Dendritic cell treated with granulocyte-macrophage colony-stimulating factor and Interleukin-4, amounts not matched to agents 40 ng/mL and 50 ng/mL, for 4 days (primary cell): Measurements from ENCODE around the gene SLC8A2.
A peak's percentile ranks its signal among the peaks of the same experiment; 100 is the strongest.

Experiments used
- H3K27ac Mint-ChIP-seq: one replicate; pipeline ENCODE4 v1.8.0; 2022; ENCODE audit warnings: mild to moderate bottlenecking, mixed read lengths
- H3K27me3 Mint-ChIP-seq: one replicate; pipeline ENCODE4 v1.8.0; 2022; ENCODE audit warnings: mild to moderate bottlenecking, mixed read lengths
- H3K36me3 Mint-ChIP-seq: one replicate; pipeline ENCODE4 v1.8.0; 2022; ENCODE audit warnings: low read depth, mixed read lengths
- H3K4me1 Mint-ChIP-seq: one replicate; pipeline ENCODE4 v1.8.0; 2022; ENCODE audit warnings: low read depth, mixed read lengths
- H3K4me3 Mint-ChIP-seq: one replicate; pipeline ENCODE4 v1.8.0; 2022; ENCODE audit warnings: mild to moderate bottlenecking, moderate library complexity, mixed read lengths
- H3K9me3 Mint-ChIP-seq: one replicate; pipeline ENCODE4 v1.8.0; 2022; ENCODE audit warnings: mixed read lengths
- intact Hi-C: fragments of 100-400 bp; cut with micrococcal nuclease; formaldehyde crosslinking; loops from one replicate; pipeline ENCODE4 v1.15.0; 2022

The SLC8A2 gene

DNA sequence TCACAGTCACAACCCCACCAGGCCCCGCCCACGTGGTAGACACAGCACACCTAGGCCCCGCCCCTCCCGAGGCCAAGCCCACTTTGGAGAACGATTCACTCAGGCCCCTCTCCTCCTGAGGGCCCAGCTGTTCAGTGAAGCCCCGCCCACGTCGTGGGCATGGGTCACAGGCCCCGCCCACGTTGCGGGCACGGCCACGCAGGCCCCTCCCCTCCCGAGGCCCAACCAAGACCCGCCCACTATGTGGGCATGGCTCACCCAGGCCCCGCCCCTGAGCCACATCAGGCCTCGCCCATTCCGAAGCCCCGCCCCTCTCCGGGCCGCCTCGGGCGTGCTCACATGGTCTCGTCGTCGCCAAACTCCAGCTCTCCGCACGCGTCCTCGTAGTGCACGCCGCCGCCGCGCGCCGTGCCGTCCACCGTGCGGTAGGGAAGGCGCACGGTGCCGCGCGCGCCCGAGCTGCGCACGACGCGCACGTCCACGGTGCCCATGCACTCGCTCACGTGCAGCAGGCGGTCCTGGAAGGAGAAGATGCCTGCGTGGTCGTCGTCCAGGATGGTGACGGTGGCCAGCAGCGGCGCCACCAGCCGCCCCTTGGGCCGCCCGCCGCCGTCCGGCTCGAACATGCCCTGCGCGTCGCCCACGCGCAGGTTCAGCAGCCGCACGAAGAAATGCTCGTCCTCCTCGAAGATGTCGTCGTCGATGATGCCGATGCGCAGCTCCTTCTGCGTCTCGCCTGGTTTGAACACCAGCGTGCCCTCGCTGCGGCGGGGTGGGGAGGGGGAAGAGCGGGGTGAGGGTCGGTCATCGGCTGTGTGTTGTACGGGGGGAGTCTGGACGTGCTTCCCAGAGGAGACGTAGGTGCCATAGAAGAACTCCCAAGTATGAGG lies 24.0 kb downstream of the SLC8A2 start:
- Mint-ChIP-seq H3K4me3 (peak overlapping the region; percentile 55), H3K36me3 (no peaks in the 10 kb centered on the region), H3K9me3 (peaks cover 9% of the 10 kb centered on the region), H3K27ac (no peak overlapping the region), H3K4me1 (peaks cover 44% of the 10 kb centered on the region), H3K27me3 (peaks cover 80% of the 10 kb centered on the region)
- intact Hi-C loops: no loop called here

DNA sequence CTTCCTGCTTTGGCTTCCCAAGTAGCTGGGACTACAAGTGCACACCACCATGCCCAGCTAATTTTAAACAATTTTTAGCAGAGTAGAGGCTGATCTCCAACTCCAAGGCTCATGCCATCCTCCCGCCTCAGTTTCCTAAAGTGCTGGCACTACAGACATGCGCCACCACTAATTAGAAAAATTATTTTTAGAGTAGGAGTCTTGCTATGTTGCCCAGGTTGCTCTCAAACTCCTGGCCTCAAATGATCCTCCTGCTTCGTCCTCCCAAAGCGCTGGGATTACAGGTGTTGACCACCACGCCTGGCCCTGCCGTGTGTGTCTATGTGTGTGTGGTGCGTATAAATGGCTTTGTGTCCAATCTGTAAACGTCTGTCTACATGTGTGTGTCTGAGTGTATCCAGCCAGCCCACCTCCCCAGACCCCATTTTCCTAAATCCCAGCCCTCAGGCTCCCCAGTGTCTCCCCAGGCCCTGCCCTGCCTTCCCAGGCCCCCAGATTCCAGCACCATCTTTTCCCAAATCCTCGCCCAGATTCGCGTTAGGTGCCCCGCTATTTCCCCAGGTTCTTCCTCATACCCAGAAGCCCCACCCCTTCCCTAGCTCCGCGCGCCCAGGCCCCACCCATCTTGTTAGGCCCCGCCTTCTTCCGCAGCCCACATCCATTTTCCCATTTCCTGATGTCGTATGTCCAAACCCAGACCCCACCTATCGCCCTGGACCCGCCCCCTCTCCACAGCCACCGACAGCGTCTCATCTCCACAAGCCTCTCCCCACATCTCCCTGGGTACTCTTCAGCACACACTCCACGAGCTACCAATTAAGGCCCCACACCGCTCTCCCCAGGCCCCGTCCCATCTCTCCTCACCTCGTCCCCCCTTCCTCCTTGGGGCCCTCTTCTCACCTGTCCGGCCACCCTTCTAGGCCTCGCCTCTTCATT lies 24.9 kb downstream of the SLC8A2 start:
- Mint-ChIP-seq H3K36me3 (no peaks in the 10 kb centered on the region), H3K4me1 (peaks cover 44% of the 10 kb centered on the region), H3K4me3 (peak overlapping the region; percentile 55), H3K9me3 (peaks cover 9% of the 10 kb centered on the region), H3K27ac (no peak overlapping the region), H3K27me3 (peaks cover 85% of the 10 kb centered on the region)
- intact Hi-C loops: no loop called here

DNA sequence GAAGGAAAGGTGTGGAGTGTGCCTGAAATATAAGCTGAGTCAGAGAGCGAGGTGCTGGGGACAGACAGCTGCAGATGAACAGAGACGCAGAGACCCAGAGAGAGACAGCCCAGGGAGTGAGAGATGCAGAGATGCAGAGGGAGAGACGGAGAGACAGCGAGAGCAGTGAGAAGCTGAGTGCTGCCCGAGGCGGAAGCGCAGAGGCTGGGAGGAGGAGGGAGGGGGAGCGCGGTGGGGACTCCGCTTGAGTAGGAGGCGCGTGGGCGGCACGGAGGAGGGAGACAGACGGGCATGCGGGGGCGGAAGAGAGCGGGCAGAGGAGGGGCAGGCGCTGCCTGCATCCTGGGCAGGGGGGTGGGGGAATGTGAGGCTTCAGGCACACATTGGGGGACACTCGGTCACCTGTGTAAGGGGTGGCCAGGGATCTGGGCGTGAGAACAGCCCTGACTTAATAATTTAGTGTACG lies 25.7 kb downstream of the SLC8A2 start:
- no peak overlapping the region for H3K27ac Mint-ChIP-seq
- H3K4me3 Mint-ChIP-seq: no peak overlapping the region
- H3K36me3 Mint-ChIP-seq: no peaks in the 10 kb centered on the region
- H3K27me3 Mint-ChIP-seq: peaks cover 84% of the 10 kb centered on the region
- peaks cover 9% of the 10 kb centered on the region for H3K9me3 Mint-ChIP-seq
- peaks cover 44% of the 10 kb centered on the region for H3K4me1 Mint-ChIP-seq
- intact Hi-C loops: no loop called here

DNA sequence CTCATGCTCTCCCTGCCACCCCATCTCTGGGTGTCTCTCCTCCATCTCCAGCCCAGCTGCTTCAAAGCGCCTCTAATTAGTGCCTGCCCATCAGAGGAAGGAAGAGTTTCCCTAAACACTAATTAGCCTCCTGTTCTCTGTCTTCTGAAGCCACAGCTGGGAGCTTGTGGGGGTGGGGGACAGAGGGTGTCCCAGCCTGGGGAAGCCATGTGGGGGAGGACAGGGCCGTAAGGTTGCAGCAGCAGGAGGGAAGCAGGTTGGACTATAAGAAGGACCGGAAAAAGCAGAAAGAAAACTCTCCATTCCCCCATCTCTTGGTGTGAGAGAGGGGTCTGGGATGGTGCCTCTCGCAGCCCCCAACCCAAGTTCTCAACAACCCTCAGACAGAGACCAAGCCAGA lies 26.2 kb downstream of the SLC8A2 start:
- H3K36me3 Mint-ChIP-seq: no peaks in the 10 kb centered on the region
- H3K27me3 Mint-ChIP-seq: peaks cover 83% of the 10 kb centered on the region
- peaks cover 9% of the 10 kb centered on the region for H3K9me3 Mint-ChIP-seq

DNA sequence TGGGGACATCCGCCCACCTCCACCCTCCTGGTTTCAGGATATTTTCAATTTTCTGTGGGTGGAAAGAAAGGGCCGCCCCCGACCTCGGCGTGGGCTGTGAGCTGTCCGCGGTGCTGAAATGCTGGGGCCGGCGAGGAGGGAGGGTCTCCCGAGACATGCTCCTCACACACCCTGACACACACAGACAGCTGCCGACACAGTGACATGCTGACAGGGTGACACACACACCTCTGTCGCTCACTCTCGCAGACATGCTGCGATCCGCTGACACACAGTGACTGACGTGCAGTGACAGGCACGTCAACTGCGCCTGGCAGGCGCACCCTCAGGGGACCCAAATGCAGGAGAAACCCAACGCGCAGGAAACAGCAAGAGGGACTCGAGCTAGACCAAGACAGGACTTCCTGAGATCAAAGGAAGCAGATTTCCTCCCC lies 27.3 kb downstream of the SLC8A2 start:
- Mint-ChIP-seq H3K27me3 (peaks cover 78% of the 10 kb centered on the region), H3K4me3 (no peak overlapping the region), H3K4me1 (peaks cover 44% of the 10 kb centered on the region), H3K27ac (no peak overlapping the region), H3K36me3 (no peaks in the 10 kb centered on the region), H3K9me3 (peaks cover 9% of the 10 kb centered on the region)
- intact Hi-C loops: no loop called here

More for the DNA sequence above, 26.2 kb downstream of the SLC8A2 start:
- intact Hi-C loops: no loop called here
- H3K27ac Mint-ChIP-seq: no peak overlapping the region
- H3K4me1 Mint-ChIP-seq: peaks cover 44% of the 10 kb centered on the region
- H3K4me3 Mint-ChIP-seq: no peak overlapping the region

DNA sequence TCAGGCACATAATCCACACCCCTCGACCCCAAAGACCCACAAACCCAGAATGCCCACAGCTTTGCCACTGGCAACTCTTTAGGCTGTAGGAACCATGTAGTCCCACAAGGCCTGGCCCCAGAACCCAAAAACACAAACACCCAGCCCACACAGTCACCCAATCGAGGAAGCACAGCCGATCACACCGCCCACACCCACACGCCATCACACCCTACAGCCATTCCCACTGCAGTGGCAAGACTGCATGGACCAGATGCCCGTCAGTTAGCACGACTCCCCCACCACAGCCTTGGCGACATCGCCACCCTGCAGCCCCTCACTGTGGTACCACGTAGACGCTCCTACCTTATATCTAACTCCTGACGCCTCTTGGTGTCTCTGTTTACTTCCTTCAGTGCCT lies 28.4 kb downstream of the SLC8A2 start:
- Mint-ChIP-seq H3K4me3 (no peak overlapping the region), H3K36me3 (no peaks in the 10 kb centered on the region), H3K4me1 (peaks cover 44% of the 10 kb centered on the region), H3K27ac (no peak overlapping the region), H3K9me3 (peaks cover 9% of the 10 kb centered on the region), H3K27me3 (peaks cover 74% of the 10 kb centered on the region)
- intact Hi-C loops: no loop called here

DNA sequence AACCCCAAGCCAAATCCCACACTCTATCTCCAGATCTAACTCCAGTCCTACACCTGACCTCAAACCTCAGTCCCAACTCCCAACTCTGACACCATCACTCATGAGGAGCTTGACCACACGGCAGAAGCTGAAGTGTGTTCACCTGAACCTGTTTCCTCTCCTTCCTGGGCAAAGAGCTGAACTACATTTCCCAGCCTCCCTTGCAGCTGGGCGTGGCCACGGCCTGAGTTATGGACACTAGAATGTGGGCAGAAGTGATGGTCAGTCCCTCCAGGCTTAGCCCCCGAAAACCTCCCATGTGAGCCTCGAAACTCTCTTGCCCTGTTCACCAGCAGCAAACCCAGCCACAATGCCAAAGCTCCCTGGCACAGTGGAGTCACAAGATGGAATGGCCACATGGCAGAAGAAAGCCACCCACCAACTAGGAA lies 32.9 kb downstream of the SLC8A2 start:
- intact Hi-C loops: loop anchor here (5.0 to 10.0 kb wide), 2 partner anchors 46 to 78 kb away; partner anchors contain the start of genes KPTN and NAPA
- H3K9me3 Mint-ChIP-seq: no peaks in the 10 kb centered on the region
- peaks cover 64% of the 10 kb centered on the region for H3K27me3 Mint-ChIP-seq
- H3K4me3 Mint-ChIP-seq: no peak overlapping the region
- H3K36me3 Mint-ChIP-seq: no peaks in the 10 kb centered on the region
- peaks cover 15% of the 10 kb centered on the region for H3K4me1 Mint-ChIP-seq
- H3K27ac Mint-ChIP-seq: no peak overlapping the region

DNA sequence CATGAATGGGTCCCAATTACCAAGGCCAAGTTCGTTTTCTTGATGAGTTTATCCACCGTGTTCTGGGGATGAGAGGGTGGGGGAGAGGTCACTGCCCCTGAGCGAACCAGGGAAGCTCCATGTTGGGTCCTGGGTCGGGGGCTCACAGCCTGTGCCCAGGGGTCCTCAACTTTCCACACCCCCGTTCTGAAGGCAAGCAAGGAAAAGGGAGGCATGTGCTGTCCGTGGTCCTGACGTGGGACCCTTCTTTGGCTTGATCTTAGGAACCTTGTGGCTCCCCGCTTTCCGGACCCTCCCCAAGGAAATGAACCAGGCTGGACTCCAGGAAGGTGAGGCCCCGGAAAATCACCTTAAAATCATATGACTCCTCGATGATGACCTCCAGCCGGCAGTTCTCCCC lies 34.2 kb downstream of the SLC8A2 start:
- intact Hi-C loops: loop anchor here (5.0 to 10.0 kb wide), 2 partner anchors 47 to 80 kb away; partner anchors contain the start of genes KPTN and NAPA
- H3K36me3 Mint-ChIP-seq: no peaks in the 10 kb centered on the region
- no peaks in the 10 kb centered on the region for H3K9me3 Mint-ChIP-seq
- peaks cover 6% of the 10 kb centered on the region for H3K4me1 Mint-ChIP-seq
- H3K27ac Mint-ChIP-seq: no peak overlapping the region
- H3K4me3 Mint-ChIP-seq: no peak overlapping the region
- peaks cover 52% of the 10 kb centered on the region for H3K27me3 Mint-ChIP-seq

DNA sequence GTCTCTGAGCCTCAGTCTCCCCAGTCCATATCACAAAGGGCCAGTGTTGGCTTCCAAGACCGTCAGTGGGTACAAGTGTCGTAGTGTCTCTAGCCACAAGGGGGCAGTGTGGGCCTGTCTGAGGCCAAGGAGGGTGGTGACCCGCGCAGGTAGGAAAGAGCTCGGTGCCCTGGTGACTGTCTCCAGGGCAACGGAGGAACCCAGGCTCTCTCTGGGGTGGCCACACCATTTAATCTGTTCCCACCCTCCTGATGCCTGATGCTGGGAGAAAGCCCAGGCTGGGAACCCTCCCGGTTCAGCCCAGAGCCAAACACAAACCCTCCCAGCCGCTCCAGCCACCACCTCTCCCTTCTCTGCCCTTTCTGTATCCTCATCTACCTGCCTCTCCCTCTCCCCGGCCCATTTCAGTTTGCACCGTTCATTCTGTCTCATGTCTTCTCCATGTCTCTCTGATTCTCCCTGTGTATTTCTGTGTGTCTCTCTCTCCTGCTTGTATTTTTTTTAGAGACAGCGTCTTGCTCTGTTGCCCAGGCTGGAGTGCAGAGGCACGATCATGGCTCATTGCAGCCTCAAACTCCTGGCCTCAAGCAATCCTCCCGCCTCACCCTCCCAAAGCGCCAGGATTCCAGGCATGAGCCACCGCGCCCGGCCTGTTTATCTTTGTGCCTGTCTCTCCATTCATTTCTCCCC lies 34.8 kb downstream of the SLC8A2 start:
- Mint-ChIP-seq H3K9me3 (no peaks in the 10 kb centered on the region), H3K27ac (no peak overlapping the region), H3K27me3 (peaks cover 47% of the 10 kb centered on the region), H3K36me3 (no peaks in the 10 kb centered on the region), H3K4me1 (peaks cover 11% of the 10 kb centered on the region), H3K4me3 (no peak overlapping the region)
- intact Hi-C loops: loop anchor here (1.0 to 10.0 kb wide), 4 partner anchors 48 to 270 kb away; partner anchors contain the start of genes KPTN and NAPA

DNA sequence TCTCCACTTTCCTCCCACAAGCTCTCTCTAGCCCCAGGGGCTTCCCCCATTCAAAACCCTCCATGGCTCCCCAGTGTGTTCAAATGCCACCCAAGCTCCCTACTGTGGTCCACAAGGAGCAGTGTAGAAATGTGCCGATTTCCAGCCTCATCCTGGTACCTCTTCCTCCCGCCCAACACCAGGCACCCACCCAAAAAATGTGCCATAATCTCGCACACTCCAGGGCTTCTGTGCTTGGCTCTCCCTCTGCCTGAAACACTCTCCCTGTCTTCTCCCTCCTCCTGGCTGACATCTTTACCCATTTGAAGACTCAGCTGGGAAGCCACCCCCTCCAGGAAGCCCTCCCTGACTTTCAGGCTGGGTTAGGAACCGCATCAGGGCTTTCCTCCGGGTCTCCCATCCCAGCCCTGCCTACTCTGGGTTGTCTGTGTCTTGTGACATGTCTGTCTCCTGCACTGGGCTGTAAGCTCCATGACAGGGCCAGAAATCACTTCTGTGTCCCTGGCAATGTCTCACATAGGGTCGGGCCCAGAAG lies 35.7 kb downstream of the SLC8A2 start:
- Mint-ChIP-seq H3K36me3 (no peaks in the 10 kb centered on the region), H3K27ac (no peak overlapping the region), H3K27me3 (peaks cover 43% of the 10 kb centered on the region), H3K9me3 (no peaks in the 10 kb centered on the region), H3K4me3 (no peak overlapping the region), H3K4me1 (peaks cover 12% of the 10 kb centered on the region)
- intact Hi-C loops: loop anchor here (1.0 to 10.0 kb wide), 4 partner anchors 49 to 271 kb away; partner anchors contain the start of genes KPTN and NAPA

DNA sequence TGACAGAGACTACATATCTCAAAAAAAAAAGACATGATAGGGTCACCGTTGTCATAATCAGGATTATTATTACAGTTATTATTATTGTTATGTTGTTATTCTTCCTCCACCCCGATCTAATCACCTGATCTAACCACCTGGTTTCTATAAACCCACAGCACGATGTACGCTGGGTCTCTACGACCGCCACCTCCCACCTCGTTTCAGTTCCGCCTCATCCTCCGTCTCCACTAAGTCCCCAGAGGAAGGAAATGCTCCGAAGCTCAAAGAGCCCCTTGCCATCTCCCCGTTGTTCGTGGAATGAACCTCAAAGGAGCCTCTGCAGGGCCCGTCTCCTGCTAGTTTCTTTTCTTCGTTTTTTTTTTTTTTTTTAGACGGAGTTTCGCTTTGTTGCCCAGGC lies 36.5 kb downstream of the SLC8A2 start:
- no peak overlapping the region for H3K4me3 Mint-ChIP-seq
- H3K9me3 Mint-ChIP-seq: no peaks in the 10 kb centered on the region
- H3K36me3 Mint-ChIP-seq: no peaks in the 10 kb centered on the region
- no peak overlapping the region for H3K27ac Mint-ChIP-seq
- H3K27me3 Mint-ChIP-seq: peaks cover 41% of the 10 kb centered on the region
- peaks cover 17% of the 10 kb centered on the region for H3K4me1 Mint-ChIP-seq
- intact Hi-C loops: loop anchor here (5.0 to 10.0 kb wide), 2 partner anchors 50 to 82 kb away; partner anchors contain the start of genes KPTN and NAPA

DNA sequence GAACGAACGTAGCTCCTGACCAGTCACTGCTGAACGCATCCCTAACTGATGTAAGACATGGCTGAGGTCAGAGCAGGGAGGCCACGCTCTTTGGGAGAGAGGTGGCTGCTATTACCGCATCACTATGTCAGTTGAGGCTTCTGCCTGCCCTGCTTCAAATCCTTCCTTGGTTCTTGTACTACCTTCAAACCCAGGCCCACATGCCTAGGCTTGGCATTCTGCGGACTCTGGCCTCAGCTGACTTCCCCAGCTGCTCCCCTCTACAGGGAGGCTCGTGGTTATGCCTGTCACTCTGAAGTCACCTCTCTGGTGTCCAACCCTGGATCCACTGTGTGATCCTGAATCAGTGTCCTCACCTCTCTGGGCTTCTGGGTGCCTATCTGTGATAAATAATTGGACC lies 37.6 kb downstream of the SLC8A2 start:
- intact Hi-C loops: loop anchor here (10.0 kb wide), 1 partner anchor 51 kb away; the partner anchor contains the start of gene KPTN
- H3K9me3 Mint-ChIP-seq: no peaks in the 10 kb centered on the region
- no peak overlapping the region for H3K27ac Mint-ChIP-seq
- no peaks in the 10 kb centered on the region for H3K36me3 Mint-ChIP-seq
- peaks cover 25% of the 10 kb centered on the region for H3K4me1 Mint-ChIP-seq
- no peak overlapping the region for H3K4me3 Mint-ChIP-seq
- H3K27me3 Mint-ChIP-seq: peaks cover 37% of the 10 kb centered on the region

DNA sequence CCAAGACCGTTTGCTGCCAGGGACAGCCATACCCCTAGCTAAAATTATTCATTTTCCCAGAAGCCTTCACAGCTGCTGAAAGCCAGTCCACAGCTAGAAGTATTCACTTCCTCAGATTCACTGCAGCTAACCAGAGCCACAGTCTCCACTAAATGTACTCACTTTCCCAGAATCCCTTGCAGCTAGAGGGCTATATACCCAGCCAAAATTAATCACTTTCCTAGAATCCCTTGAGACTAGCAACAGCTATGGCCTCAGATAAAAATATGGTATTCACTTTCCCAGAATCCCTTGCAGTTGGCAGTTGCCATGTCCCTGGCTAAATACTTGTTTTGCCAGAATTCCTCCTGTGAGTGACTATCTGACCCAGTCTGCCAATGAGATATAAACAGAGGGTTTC lies 38.6 kb downstream of the SLC8A2 start:
- H3K4me1 Mint-ChIP-seq: peaks cover 25% of the 10 kb centered on the region
- H3K36me3 Mint-ChIP-seq: no peaks in the 10 kb centered on the region
- no peak overlapping the region for H3K4me3 Mint-ChIP-seq
- peaks cover 31% of the 10 kb centered on the region for H3K27me3 Mint-ChIP-seq
- intact Hi-C loops: loop anchor here (10.0 kb wide), 1 partner anchor 52 kb away; the partner anchor contains the start of gene KPTN
- H3K27ac Mint-ChIP-seq: no peak overlapping the region
- H3K9me3 Mint-ChIP-seq: no peaks in the 10 kb centered on the region
